GM12878 (cell line): ENCODE results near the gene CELF2. TPM values are rescaled to one million over a fixed set of nuclear protein-coding genes. Genes with fewer than 3 reads are reported as not detected.

ENCODE experiments used
- ATF7 ChIP-seq: fragments of 450-650 bp; IDR thresholded peaks from 2 replicates; pipeline ENCODE4 v1.6.1; 2016; ENCODE audit warnings: low read depth, mild to moderate bottlenecking
- BCLAF1 ChIP-seq: fragments of 450-650 bp; IDR thresholded peaks from 2 replicates; pipeline ENCODE4 v1.6.1; 2017; ENCODE audit warnings: antibody characterized with exemption, mild to moderate bottlenecking, moderate library complexity
- HDAC2 ChIP-seq: fragments of 200-600 bp; sonication (generic); IDR thresholded peaks from 2 replicates; pipeline ENCODE4 v1.6.1; 2017
- HDGF ChIP-seq: fragments of 450-650 bp; IDR thresholded peaks from 2 replicates; pipeline ENCODE4 v1.6.1; 2016; ENCODE audit warnings: antibody characterized with exemption
- LARP7 ChIP-seq: fragments of 450-650 bp; IDR thresholded peaks from 2 replicates; pipeline ENCODE4 v1.6.1; 2017; ENCODE audit warnings: mild to moderate bottlenecking
- MEF2A ChIP-seq: IDR thresholded peaks from 2 replicates; pipeline ENCODE4 v1.6.1; 2011; ENCODE audit warnings: low read depth, mild to moderate bottlenecking, low read length, moderate library complexity; ENCODE audit not compliant: insufficient read depth
- MTA2 ChIP-seq: fragments of 450-650 bp; IDR thresholded peaks from 2 replicates; pipeline ENCODE4 v1.6.1; 2016; ENCODE audit warnings: low read depth, mild to moderate bottlenecking, moderate library complexity
- NBN ChIP-seq: fragments of 450-650 bp; IDR thresholded peaks from 2 replicates; pipeline ENCODE4 v1.6.1; 2016
- PAX5 ChIP-seq: IDR thresholded peaks from 2 replicates; pipeline ENCODE4 v1.6.1; 2011; ENCODE audit warnings: low read depth, low read length, borderline replicate concordance
- PAX8 ChIP-seq: fragments of 450-650 bp; IDR thresholded peaks from 2 replicates; pipeline ENCODE4 v1.6.1; 2017; ENCODE audit warnings: mild to moderate bottlenecking, moderate library complexity
- PBX3 ChIP-seq: IDR thresholded peaks from 2 replicates; pipeline ENCODE4 v1.6.1; 2011; ENCODE audit warnings: mild to moderate bottlenecking, low read depth, low read length, moderate library complexity; ENCODE audit not compliant: insufficient replicate concordance
- POLR2A ChIP-seq: IDR thresholded peaks from 2 replicates; pipeline ENCODE4 v1.6.1; 2011; ENCODE audit warnings: low read depth, mild to moderate bottlenecking, low read length
- RFX5 ChIP-seq: IDR thresholded peaks from 2 replicates; pipeline ENCODE4 v1.6.1; 2011; ENCODE audit warnings: low read depth, low read length, improper control_type of control experiment
- SP1 ChIP-seq: IDR thresholded peaks from one replicate; pipeline ENCODE4 v1.6.1; 2011; ENCODE audit warnings: low read depth, low read length
- STAT1 ChIP-seq: fragments of 450-650 bp; conservative IDR thresholded peaks from 2 replicates; pipeline ENCODE4 v1.6.1; 2014; ENCODE audit warnings: antibody characterized with exemption, mild to moderate bottlenecking
- ZNF217 ChIP-seq: fragments of 450-650 bp; IDR thresholded peaks from 2 replicates; pipeline ENCODE4 v1.6.1; 2017; ENCODE audit warnings: antibody characterized with exemption, mild to moderate bottlenecking
- polyA plus RNA-seq, 11 experiments: library from polyadenylated mRNA; depleted of rRNA in 4 of 11; unstranded in 6 of 11; stranded (reverse) in 5 of 11; fragments of >200 nt; fragmentation: Nextera tagmentation in 4 of 11; fragmentation: Illumina TruSeq in 1 of 11; extraction: Ambion mirVana in 4 of 11; extraction: Trizol in 1 of 11; gene quantifications; 1 replicate in 1 of 11; 2 replicates in 10 of 11; pipeline versions ENCODE4 v1.2.1 to v1.2.3, GENCODE V29; 2011 to 2016; ENCODE audit warnings: inconsistent platforms in 2 of 11, missing spikeins in 2 of 11, low read depth in 1 of 11
- total RNA-seq, 4 experiments: library from RNA; depleted of rRNA in 3 of 4; stranded (reverse); fragments of >200 nt in 3 of 4; fragmentation: Illumina TruSeq in 1 of 4; extraction: Trizol in 1 of 4; gene quantifications; 2 replicates each; pipeline versions ENCODE4 v1.2.1 to v1.2.3, GENCODE V29; 2013 to 2021
- TF ChIP-seq, protein P1 (sequence below): fragments of 450-650 bp; IDR thresholded peaks from 2 replicates; pipeline ENCODE4 v1.6.1; 2016; ENCODE audit warnings: mild to moderate bottlenecking
- TF ChIP-seq, protein P2 (sequence below): IDR thresholded peaks from 2 replicates; pipeline ENCODE4 v1.6.1; 2012; ENCODE audit warnings: improper control_type of control experiment, low read depth, low read length; ENCODE audit not compliant: insufficient replicate concordance

The CELF2 gene
- total and polyA plus RNA-seq, 10 of the 15 experiments (the other 5 are each of a cell fraction or from before 2014, with no cell fraction given), result 20.8 to 129 (median 86.3) TPM

DNA sequence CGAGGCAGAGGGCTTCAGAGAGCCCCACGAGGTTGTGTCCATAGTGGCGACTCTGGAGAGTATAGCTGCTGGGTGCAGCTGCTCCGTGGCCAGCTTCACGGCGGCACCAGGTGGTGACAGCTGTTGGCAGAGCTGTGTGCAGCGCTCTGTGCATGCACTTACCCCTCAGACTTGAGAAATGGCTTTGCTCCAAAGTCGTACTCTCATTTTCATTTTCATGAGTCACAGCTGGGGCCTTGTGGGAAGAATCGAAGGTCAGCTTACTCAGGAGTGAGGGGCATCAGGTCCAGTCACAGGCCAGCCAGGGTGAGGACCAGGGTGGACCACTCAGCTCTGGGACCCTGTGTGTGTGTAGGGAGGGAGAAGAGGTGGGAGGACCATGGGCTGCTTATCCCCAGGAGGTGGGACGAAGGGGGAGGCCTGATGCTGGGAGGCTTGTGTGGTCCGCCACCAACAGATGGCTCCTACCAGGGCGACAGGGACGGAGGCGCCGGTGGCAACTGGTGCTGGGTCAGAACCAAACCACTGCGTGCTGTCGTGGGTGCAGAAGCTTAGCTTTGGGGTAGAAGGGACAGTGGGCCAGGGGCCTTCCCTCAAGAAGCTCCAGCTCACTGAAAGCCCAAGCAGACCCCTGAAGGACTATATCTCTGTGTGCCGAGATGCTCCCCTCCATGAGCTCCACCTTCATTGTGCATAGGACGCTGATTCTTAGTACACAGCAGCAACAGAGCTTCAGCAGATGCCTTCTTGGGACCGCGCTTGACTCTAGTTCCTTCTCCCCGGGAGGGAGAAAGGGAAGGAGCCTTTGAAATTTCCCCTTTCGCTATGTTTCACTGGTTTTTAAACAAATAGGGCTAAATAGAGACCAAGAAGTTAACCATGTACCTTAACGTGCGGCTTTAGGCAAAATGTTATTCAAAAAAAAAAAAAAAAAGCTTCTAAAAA lies 225.0 kb downstream of the CELF2 start (continued):
- TF ChIP-seq BCLAF1 (no peak), RFX5 (0 out of 2 replicates have a peak, but pooled peaks have one; percentile 22), HDGF (peak; percentile 97), NBN (peak; percentile 71; the same call in 1 of the 2 replicates), PAX5 (peak; percentile 78; the same call in 1 of the 2 replicates), LARP7 (peak; percentile 38; the same call in 1 of the 2 replicates), HDAC2 (0 out of 2 replicates have a peak, but pooled peaks have one; percentile 20), POLR2A (peak; percentile 86), SP1 (no peak), STAT1 (0 out of 2 replicates have a peak, but pooled peaks have one; percentile 26), PAX8 (no peak), ATF7 (peak; percentile 60), MTA2 (peak; percentile 49), PBX3 (peak; percentile 53), MEF2A (0 out of 2 replicates have a peak, but pooled peaks have one; percentile 43), ZNF217 (peak; percentile 75; the same call in 1 of the 2 replicates)
- TF ChIP-seq, protein P1, sequence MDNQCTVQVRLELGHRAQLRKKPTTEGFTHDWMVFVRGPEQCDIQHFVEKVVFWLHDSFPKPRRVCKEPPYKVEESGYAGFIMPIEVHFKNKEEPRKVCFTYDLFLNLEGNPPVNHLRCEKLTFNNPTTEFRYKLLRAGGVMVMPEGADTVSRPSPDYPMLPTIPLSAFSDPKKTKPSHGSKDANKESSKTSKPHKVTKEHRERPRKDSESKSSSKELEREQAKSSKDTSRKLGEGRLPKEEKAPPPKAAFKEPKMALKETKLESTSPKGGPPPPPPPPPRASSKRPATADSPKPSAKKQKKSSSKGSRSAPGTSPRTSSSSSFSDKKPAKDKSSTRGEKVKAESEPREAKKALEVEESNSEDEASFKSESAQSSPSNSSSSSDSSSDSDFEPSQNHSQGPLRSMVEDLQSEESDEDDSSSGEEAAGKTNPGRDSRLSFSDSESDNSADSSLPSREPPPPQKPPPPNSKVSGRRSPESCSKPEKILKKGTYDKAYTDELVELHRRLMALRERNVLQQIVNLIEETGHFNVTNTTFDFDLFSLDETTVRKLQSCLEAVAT, result 0 out of 2 replicates have a peak, but pooled peaks have one; percentile 77
- TF ChIP-seq, protein P2, sequence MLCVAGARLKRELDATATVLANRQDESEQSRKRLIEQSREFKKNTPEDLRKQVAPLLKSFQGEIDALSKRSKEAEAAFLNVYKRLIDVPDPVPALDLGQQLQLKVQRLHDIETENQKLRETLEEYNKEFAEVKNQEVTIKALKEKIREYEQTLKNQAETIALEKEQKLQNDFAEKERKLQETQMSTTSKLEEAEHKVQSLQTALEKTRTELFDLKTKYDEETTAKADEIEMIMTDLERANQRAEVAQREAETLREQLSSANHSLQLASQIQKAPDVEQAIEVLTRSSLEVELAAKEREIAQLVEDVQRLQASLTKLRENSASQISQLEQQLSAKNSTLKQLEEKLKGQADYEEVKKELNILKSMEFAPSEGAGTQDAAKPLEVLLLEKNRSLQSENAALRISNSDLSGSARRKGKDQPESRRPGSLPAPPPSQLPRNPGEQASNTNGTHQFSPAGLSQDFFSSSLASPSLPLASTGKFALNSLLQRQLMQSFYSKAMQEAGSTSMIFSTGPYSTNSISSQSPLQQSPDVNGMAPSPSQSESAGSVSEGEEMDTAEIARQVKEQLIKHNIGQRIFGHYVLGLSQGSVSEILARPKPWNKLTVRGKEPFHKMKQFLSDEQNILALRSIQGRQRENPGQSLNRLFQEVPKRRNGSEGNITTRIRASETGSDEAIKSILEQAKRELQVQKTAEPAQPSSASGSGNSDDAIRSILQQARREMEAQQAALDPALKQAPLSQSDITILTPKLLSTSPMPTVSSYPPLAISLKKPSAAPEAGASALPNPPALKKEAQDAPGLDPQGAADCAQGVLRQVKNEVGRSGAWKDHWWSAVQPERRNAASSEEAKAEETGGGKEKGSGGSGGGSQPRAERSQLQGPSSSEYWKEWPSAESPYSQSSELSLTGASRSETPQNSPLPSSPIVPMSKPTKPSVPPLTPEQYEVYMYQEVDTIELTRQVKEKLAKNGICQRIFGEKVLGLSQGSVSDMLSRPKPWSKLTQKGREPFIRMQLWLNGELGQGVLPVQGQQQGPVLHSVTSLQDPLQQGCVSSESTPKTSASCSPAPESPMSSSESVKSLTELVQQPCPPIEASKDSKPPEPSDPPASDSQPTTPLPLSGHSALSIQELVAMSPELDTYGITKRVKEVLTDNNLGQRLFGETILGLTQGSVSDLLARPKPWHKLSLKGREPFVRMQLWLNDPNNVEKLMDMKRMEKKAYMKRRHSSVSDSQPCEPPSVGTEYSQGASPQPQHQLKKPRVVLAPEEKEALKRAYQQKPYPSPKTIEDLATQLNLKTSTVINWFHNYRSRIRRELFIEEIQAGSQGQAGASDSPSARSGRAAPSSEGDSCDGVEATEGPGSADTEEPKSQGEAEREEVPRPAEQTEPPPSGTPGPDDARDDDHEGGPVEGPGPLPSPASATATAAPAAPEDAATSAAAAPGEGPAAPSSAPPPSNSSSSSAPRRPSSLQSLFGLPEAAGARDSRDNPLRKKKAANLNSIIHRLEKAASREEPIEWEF, result peak; percentile 81
